ENCODE measurements around the gene ZNF747. TPM values are rescaled to one million over a fixed set of nuclear protein-coding genes. Genes with fewer than 3 reads are reported as not detected.

The ZNF747 gene
- total and polyA plus RNA-seq, 10 of the 15 experiments (the other 5 are each of a cell fraction or from before 2014, with no cell fraction given) = 1.0 to 13.0 (median 7.2) TPM

- H4K20me1 ChIP-seq (ENCODE audit: control insufficient read depth, insufficient read depth) = no peaks in the 10 kb centered on the region
- H3K27me3 ChIP-seq (replicated peaks in 1 of 2; ENCODE audit: control insufficient read depth in 2 of 2, insufficient read depth in 2 of 2, low read length in 1 of 2) = no peaks in the 10 kb centered on the region
- BruUV-seq (replicated peaks) = no TSS peak
- no peaks in the 10 kb centered on the region for H3K4me1 ChIP-seq (ENCODE audit: control insufficient read depth, insufficient read depth, low read length)
- ATAC-seq (peak; percentile 13), FAIRE-seq (no peak), DNase-seq (ENCODE audit: low read depth, low spot score) (no peak)
- ChIA-PET RAD21 (ENCODE audit: unreplicated experiment) (interaction anchor here (0.8 to 2.3 kb wide), 7 partner anchors 10 to 151 kb away, joined by 3 to 10 read pairs (median 3); partner anchors contain the start of genes ZNF747 and ZNF785), POLR2A (interaction anchor here (0.7 to 5.9 kb wide), 7 partner anchors 10 to 131 kb away, joined by 3 to 109 read pairs (median 5); partner anchors contain the start of genes DCTPP1, ZNF688, ZNF689 and ZNF747), SMC1A (ENCODE audit: uncharacterized antibody, unreplicated experiment) (interaction anchor here (0.7 to 1.0 kb wide), 5 partner anchors 9 to 34 kb away, joined by 3 to 4 read pairs (median 3); partner anchors contain the start of gene ZNF747), CTCF (interaction anchor here (0.9 to 3.1 kb wide), 7 partner anchors 10 to 152 kb away, joined by 3 to 12 read pairs (median 5); partner anchors contain the start of genes DCTPP1, ZNF688, ZNF689 and ZNF747)
- H3K4me3 ChIP-seq = peak overlapping the region; percentile 66; the same call in 1 of the 2 replicates
- WGBS (ENCODE audit: insufficient coverage, insufficient replicate concordance, low lambda C conversion rate, missing lambda C conversion rate) = 85% methylated on average over 45 of the region's 46 CpGs
- peak overlapping the region; percentile 94 for H2AFZ ChIP-seq (ENCODE audit: control insufficient read depth, low read depth, low read length)
- peak overlapping the region; percentile 78 for H3K27ac ChIP-seq (ENCODE audit: control insufficient read depth, insufficient read depth)
- H3K36me3 ChIP-seq (ENCODE audit: control insufficient read depth in 2 of 2, insufficient read depth in 2 of 2, low read length in 1 of 2) = no peaks in the 10 kb centered on the region; a peak in 1 of 4 replicates
- peak overlapping the region; percentile 64 for H3K4me2 ChIP-seq (ENCODE audit: control insufficient read depth, insufficient read depth)
- intact Hi-C loops (cut with micrococcal nuclease; ENCODE audit: unreplicated experiment) (no loop called here), in situ Hi-C loops (cut with MboI) (no loop called here)
- H3K9me3 ChIP-seq (replicated peaks; ENCODE audit: control insufficient read depth, insufficient read depth, low read length) = no peaks in the 10 kb centered on the region
- peak overlapping the region; percentile 74 for H3K9ac ChIP-seq (ENCODE audit: control insufficient read depth, insufficient read depth, low read length)
- peaks cover 9% of the 10 kb centered on the region for H3K79me2 ChIP-seq (ENCODE audit: control insufficient read depth, insufficient read depth, low read length)
- peak; percentile 67; the same call in 1 of the 2 replicates for TF ChIP-seq EED (IDR thresholded peaks at IDR 0.05; ENCODE audit: low read depth)
- no peak for TF ChIP-seq ZZZ3 (IDR thresholded peaks at IDR 0.05; ENCODE audit: control insufficient read depth, insufficient read length, low read depth)
- peak; percentile 35; the same call in 1 of the 2 replicates for TF ChIP-seq BACH1 (IDR thresholded peaks at IDR 0.05; ENCODE audit: borderline replicate concordance)
- TF ChIP-seq NBN (IDR thresholded peaks at IDR 0.05) = peak; percentile 60
- no peak for TF ChIP-seq RB1 (IDR thresholded peaks at IDR 0.05; ENCODE audit: borderline replicate concordance)
- no peak for TF ChIP-seq CREB1 (IDR thresholded peaks at IDR 0.05; ENCODE audit: low read depth)
- TF ChIP-seq POLR2A (IDR thresholded peaks at IDR 0.05; ENCODE audit: low read depth, low read length) = peak; percentile 73
- 0 out of 2 replicates have a peak, but pooled peaks have one; percentile 32 for TF ChIP-seq CHD2 (IDR thresholded peaks at IDR 0.05; ENCODE audit: borderline replicate concordance, low read depth, low read length)
- TF ChIP-seq GATAD2B (conservative IDR thresholded peaks at IDR 0.05; ENCODE audit: low read depth) = no peak
- 0 out of 2 replicates have a peak, but pooled peaks have one; percentile 42 for TF ChIP-seq DPF2 (IDR thresholded peaks at IDR 0.05)
- TF ChIP-seq TAF1 (IDR thresholded peaks at IDR 0.05; ENCODE audit: borderline replicate concordance, low read depth, low read length) = peak; percentile 59; the same call in 1 of the 2 replicates
- no peak for TF ChIP-seq ZNF274 (IDR thresholded peaks at IDR 0.05; ENCODE audit: insufficient read depth, insufficient read length)
- TF ChIP-seq BHLHE40 (IDR thresholded peaks at IDR 0.05; ENCODE audit: borderline replicate concordance in 1 of 2, low read depth in 2 of 2, low read length in 1 of 2) = no peak
- TF ChIP-seq, protein P1, sequence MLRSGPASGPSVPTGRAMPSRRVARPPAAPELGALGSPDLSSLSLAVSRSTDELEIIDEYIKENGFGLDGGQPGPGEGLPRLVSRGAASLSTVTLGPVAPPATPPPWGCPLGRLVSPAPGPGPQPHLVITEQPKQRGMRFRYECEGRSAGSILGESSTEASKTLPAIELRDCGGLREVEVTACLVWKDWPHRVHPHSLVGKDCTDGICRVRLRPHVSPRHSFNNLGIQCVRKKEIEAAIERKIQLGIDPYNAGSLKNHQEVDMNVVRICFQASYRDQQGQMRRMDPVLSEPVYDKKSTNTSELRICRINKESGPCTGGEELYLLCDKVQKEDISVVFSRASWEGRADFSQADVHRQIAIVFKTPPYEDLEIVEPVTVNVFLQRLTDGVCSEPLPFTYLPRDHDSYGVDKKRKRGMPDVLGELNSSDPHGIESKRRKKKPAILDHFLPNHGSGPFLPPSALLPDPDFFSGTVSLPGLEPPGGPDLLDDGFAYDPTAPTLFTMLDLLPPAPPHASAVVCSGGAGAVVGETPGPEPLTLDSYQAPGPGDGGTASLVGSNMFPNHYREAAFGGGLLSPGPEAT (IDR thresholded peaks at IDR 0.05; ENCODE audit: low read depth) = peak; percentile 44; the same call in 1 of the 2 replicates
- TF ChIP-seq, protein P2, sequence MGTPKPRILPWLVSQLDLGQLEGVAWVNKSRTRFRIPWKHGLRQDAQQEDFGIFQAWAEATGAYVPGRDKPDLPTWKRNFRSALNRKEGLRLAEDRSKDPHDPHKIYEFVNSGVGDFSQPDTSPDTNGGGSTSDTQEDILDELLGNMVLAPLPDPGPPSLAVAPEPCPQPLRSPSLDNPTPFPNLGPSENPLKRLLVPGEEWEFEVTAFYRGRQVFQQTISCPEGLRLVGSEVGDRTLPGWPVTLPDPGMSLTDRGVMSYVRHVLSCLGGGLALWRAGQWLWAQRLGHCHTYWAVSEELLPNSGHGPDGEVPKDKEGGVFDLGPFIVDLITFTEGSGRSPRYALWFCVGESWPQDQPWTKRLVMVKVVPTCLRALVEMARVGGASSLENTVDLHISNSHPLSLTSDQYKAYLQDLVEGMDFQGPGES (IDR thresholded peaks at IDR 0.05) = no peak
- peak; percentile 28 to 40; a peak in 1 of 4 replicates for TF ChIP-seq IKZF2 (IDR thresholded peaks at IDR 0.05)
- TF ChIP-seq ZNF24 (IDR thresholded peaks at IDR 0.05) = peak; percentile 52; the same call in 1 of the 2 replicates
- TF ChIP-seq SPI1 (IDR thresholded peaks at IDR 0.05; ENCODE audit: borderline replicate concordance, insufficient read depth, low read depth, low read length) = no peak
- peak; percentile 70; the same call in 1 of the 2 replicates for TF ChIP-seq GABPA (IDR thresholded peaks at IDR 0.05; ENCODE audit: low read depth)
- no peak for TF ChIP-seq CEBPB (IDR thresholded peaks at IDR 0.05; ENCODE audit: borderline replicate concordance in 1 of 2, low read depth in 2 of 2, low read length in 2 of 2)
These were observed 26.6 kb upstream of the ZNF747 start for GRCh38 chr16:30561089-30561816.
